ENCODE results near the gene TESK1. TPM values are rescaled to one million over a fixed set of nuclear protein-coding genes. Genes with fewer than 3 reads are reported as not detected.

TESK1 gene
- 22.2 to 26.3 TPM (median 22.7 TPM) in 5 replicates for total RNA-seq (2022; extraction: Qiagen RNA extraction; ENCODE audit: low read depth)

DNA sequence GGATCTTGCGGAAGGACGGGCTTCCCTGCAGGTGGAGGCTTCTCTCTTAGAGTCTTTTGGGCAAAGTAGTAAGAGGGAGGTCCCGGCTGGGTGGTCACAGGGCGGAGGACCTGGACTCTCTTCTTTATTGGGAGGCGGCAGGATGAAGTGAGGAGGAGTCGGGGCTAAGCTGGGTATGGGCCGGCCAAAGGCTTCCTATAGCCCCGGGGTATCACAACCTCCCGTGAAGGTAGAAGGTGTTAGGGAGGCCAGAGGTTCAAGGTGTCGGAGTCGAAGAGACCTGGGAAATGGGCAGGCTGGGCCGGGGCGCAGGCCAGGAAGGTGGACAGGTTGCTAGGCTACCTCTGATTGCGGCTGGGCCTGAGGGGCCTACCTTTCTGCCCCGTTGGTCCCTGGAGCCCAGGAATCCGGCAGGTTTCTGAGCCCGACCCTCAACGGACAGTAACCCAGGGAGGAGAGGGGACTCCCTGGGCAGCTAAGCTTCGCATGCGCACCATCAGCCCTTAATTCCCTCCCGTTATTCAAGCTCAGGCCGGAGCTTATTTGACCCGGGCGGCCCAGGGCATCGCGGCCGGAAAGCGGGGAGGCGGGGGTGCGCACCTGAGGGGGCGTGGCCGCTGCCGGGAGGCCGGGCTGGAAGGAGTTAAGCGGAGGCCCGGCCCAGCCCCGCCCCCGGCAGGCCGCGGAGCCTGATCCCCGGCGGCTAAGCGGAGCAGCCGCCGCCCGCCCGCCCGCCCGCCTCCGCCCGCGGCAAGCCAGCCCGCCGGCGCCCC is at the start of gene TESK1:
TESK1 (plus strand) TSS at position 685 of the 773 bp plus-strand sequence. CDS start 358 bp downstream, outside the sequence.

GRCh38 chr9:35618325-35618727 is 13.3 kb downstream of the TESK1 start, which contains the start of gene CD72:
TSS of gene CD72 (minus strand) at chr9:35618413. CDS start at chr9:35618303, 110 bp downstream.

DNA sequence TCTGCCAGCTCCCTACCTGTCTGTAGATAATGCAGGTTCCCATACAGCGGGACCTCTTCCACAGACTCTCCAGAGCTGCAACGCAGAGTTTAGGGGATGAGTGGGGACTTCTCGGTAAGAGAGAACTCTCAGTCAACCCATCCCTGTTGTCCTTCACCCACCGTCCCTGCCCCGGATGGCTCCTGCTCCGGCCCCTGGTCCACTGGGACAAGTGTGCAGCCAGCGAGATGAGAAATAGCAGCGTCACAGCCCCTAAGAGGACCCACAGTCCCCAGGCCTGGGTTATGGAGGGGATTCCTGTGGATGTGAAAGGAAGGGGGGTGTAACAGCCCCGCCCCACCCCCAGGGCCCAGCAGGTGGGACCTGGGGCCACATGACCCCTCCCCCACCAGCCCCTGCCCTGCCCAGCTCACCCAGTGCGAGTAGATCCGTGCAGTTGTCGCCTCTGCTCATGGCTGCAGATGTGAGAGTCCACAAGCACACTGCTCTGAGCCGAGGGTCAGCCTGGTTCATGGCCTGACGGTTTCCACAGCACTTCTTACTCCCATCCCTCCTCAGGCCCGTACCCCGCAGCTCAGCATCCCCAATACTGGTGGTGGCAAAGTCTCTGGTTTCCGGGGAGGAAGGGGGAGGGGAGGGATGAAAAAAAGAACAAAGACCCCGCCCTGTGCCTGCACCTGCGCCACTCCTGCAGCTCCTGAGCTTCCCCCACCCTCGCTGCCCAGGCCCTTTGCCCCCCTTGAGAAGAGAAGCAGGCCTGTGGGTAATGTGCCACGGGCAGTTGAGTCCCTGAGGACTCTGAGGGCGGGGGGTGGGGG is 45.5 kb downstream of the TESK1 start, which contains the start of gene SIT1:
SIT1 (minus strand) TSS at position 591 of the 818 bp plus-strand sequence; CDS start at position 513, 78 bp downstream.

GRCh38 chr9:35657546-35658136 is 52.6 kb downstream of the TESK1 start, which contains the start of gene RMRP:
TSS of gene RMRP (minus strand) at chr9:35658019.

GRCh38 chr9:35658137-35658967 is 53.3 kb downstream of the TESK1 start, which contains the start of gene CCDC107:
TSS of gene CCDC107 (plus strand) at chr9:35658292. CDS start at chr9:35658380, 88 bp downstream.

Other genes with a start within 250 kb of the TESK1 start
- 22.2 to 25.9 TPM (median 23.8 TPM) in 5 replicates for gene RUSC2, start 115.2 kb upstream of the TESK1 start, total RNA-seq (2022; extraction: Qiagen RNA extraction; ENCODE audit: low read depth)
- gene CD72, start 13.2 kb downstream of the TESK1 start, total RNA-seq (2022; extraction: Qiagen RNA extraction; ENCODE audit: low read depth), result 0.06 to 0.13 TPM (median 0.10 TPM) in 3 of 5 replicates, not detected in the others
- gene SIT1, start 45.7 kb downstream of the TESK1 start, total RNA-seq (2022; extraction: Qiagen RNA extraction; ENCODE audit: low read depth), result not detected in 5 replicates
- 7.7 to 45.5 TPM (median 11.2 TPM) in 4 of 5 replicates, not detected in the other for gene RMRP, start 52.8 kb downstream of the TESK1 start, total RNA-seq (2022; extraction: Qiagen RNA extraction; ENCODE audit: low read depth)
- 20.7 to 25.4 TPM (median 22.7 TPM) in 5 replicates for gene CCDC107, start 53.0 kb downstream of the TESK1 start, total RNA-seq (2022; extraction: Qiagen RNA extraction; ENCODE audit: low read depth)
- gene ARHGEF39, start 59.9 kb downstream of the TESK1 start, total RNA-seq (2022; extraction: Qiagen RNA extraction; ENCODE audit: low read depth), result 11.9 to 21.4 TPM (median 19.4 TPM) in 5 replicates
- 3.4 to 8.1 TPM (median 6.2 TPM) in 5 replicates for gene CA9, start 68.7 kb downstream of the TESK1 start, total RNA-seq (2022; extraction: Qiagen RNA extraction; ENCODE audit: low read depth)
- 576 to 636 TPM (median 626 TPM) in 5 replicates for gene TPM2, start 84.7 kb downstream of the TESK1 start, total RNA-seq (2022; extraction: Qiagen RNA extraction; ENCODE audit: low read depth)
- gene TLN1, start 126.9 kb downstream of the TESK1 start, total RNA-seq (2022; extraction: Qiagen RNA extraction; ENCODE audit: low read depth), result 104 to 127 TPM (median 121 TPM) in 5 replicates
- gene CREB3, start 127.4 kb downstream of the TESK1 start, total RNA-seq (2022; extraction: Qiagen RNA extraction; ENCODE audit: low read depth), result 55.2 to 62.8 TPM (median 58.7 TPM) in 5 replicates
- gene GBA2, start 144.0 kb downstream of the TESK1 start, total RNA-seq (2022; extraction: Qiagen RNA extraction; ENCODE audit: low read depth), result 27.0 to 34.7 TPM (median 32.4 TPM) in 5 replicates
- 13.0 to 17.9 TPM (median 16.5 TPM) in 5 replicates for gene RGP1, start 144.0 kb downstream of the TESK1 start, total RNA-seq (2022; extraction: Qiagen RNA extraction; ENCODE audit: low read depth)
- gene MSMP, start 149.0 kb downstream of the TESK1 start, total RNA-seq (2022; extraction: Qiagen RNA extraction; ENCODE audit: low read depth), result 0.23 to 0.38 TPM in 2 of 5 replicates, not detected in the others
- 3.8 to 6.4 TPM (median 5.9 TPM) in 5 replicates for gene NPR2, start 186.3 kb downstream of the TESK1 start, total RNA-seq (2022; extraction: Qiagen RNA extraction; ENCODE audit: low read depth)
- 0.24 to 0.70 TPM (median 0.46 TPM) in 4 of 5 replicates, not detected in the other for gene SPAG8, start 207.0 kb downstream of the TESK1 start, total RNA-seq (2022; extraction: Qiagen RNA extraction; ENCODE audit: low read depth)
- 73.1 to 103 TPM (median 93.6 TPM) in 5 replicates for gene HINT2, start 209.8 kb downstream of the TESK1 start, total RNA-seq (2022; extraction: Qiagen RNA extraction; ENCODE audit: low read depth)
- gene FAM221B, start 223.5 kb downstream of the TESK1 start, total RNA-seq (2022; extraction: Qiagen RNA extraction; ENCODE audit: low read depth), result not detected in 5 replicates
- gene TMEM8B, start 224.0 kb downstream of the TESK1 start, total RNA-seq (2022; extraction: Qiagen RNA extraction; ENCODE audit: low read depth), result 1.5 to 3.4 TPM (median 3.1 TPM) in 5 replicates

Measured in A549 treated with DMSO at 1 μM for 4 hours (cell line).